ENCODE measurements around the gene GPX1. TPM values are rescaled to one million over a fixed set of nuclear protein-coding genes. Genes with fewer than 3 reads are reported as not detected.
"Not testable (repeated sequence)": the region's sequence is repeated elsewhere in the genome, so short reads cannot be mapped to it uniquely, and the experiment has no call there.

Gene GPX1
- polyA plus RNA-seq, 5 donors: 97.4 to 224 (median 122) TPM

- DNase-seq: no peak
These were observed 12.6 kb upstream of the GPX1 start for GRCh38 chr3:49370585-49371290.

GRCh38 chr3:49362561-49362960 lies 4.4 kb upstream of the GPX1 start:
- no peak for DNase-seq

GRCh38 chr3:49359623-49360022 lies 1.5 kb upstream of the GPX1 start:
- no peak for DNase-seq

GRCh38 chr3:49358884-49359225 lies 702 bp upstream of the GPX1 start:
- DNase-seq: no peak

- not testable (repeated sequence) for DNase-seq
These were observed 523 bp downstream of the GPX1 start for GRCh38 chr3:49357443-49358216.

GRCh38 chr3:49357095-49357442 lies 1.1 kb downstream of the GPX1 start:
- DNase-seq: not testable (repeated sequence)

- no peak for DNase-seq
These were observed 5.2 kb downstream of the GPX1 start for GRCh38 chr3:49352890-49353421.

GRCh38 chr3:49352281-49352680 lies 5.9 kb downstream of the GPX1 start:
- DNase-seq: no peak

- no peak for DNase-seq
These were observed 6.6 kb downstream of the GPX1 start for GRCh38 chr3:49351521-49352011.

GRCh38 chr3:49349348-49350114 lies 8.6 kb downstream of the GPX1 start:
- DNase-seq: no peak

- DNase-seq: not testable (repeated sequence)
These were observed 9.8 kb downstream of the GPX1 start for GRCh38 chr3:49348361-49348760.

- DNase-seq: no peak
These were observed 11.3 kb downstream of the GPX1 start for GRCh38 chr3:49346797-49347251.

GRCh38 chr3:49343163-49343562 lies 15.0 kb downstream of the GPX1 start:
- DNase-seq: no peak

- DNase-seq: no peak
These were observed 16.2 kb downstream of the GPX1 start for GRCh38 chr3:49341996-49342395.

- DNase-seq: peak; percentile 86
These were observed 18.0 kb downstream of the GPX1 start, which contains the start of gene USP4 for GRCh38 chr3:49339941-49340800. TSS of gene USP4 (minus strand) at chr3:49340053. CDS start at chr3:49340024, 29 bp downstream.

- no peak for DNase-seq
These were observed 18.6 kb downstream of the GPX1 start for GRCh38 chr3:49339581-49339940.

GRCh38 chr3:49333916-49334633 lies 24.1 kb downstream of the GPX1 start:
- DNase-seq: no peak

- no peak for DNase-seq
These were observed 25.1 kb downstream of the GPX1 start for GRCh38 chr3:49333091-49333490.

- no peak for DNase-seq
These were observed 29.0 kb downstream of the GPX1 start for GRCh38 chr3:49329186-49329585.

GRCh38 chr3:49328350-49328749 lies 29.8 kb downstream of the GPX1 start:
- DNase-seq: not testable (repeated sequence)
